ENCODE data around the gene EPG5. TPM values are rescaled to one million over a fixed set of nuclear protein-coding genes. Genes with fewer than 3 reads are reported as not detected.

Gene EPG5, protein sequence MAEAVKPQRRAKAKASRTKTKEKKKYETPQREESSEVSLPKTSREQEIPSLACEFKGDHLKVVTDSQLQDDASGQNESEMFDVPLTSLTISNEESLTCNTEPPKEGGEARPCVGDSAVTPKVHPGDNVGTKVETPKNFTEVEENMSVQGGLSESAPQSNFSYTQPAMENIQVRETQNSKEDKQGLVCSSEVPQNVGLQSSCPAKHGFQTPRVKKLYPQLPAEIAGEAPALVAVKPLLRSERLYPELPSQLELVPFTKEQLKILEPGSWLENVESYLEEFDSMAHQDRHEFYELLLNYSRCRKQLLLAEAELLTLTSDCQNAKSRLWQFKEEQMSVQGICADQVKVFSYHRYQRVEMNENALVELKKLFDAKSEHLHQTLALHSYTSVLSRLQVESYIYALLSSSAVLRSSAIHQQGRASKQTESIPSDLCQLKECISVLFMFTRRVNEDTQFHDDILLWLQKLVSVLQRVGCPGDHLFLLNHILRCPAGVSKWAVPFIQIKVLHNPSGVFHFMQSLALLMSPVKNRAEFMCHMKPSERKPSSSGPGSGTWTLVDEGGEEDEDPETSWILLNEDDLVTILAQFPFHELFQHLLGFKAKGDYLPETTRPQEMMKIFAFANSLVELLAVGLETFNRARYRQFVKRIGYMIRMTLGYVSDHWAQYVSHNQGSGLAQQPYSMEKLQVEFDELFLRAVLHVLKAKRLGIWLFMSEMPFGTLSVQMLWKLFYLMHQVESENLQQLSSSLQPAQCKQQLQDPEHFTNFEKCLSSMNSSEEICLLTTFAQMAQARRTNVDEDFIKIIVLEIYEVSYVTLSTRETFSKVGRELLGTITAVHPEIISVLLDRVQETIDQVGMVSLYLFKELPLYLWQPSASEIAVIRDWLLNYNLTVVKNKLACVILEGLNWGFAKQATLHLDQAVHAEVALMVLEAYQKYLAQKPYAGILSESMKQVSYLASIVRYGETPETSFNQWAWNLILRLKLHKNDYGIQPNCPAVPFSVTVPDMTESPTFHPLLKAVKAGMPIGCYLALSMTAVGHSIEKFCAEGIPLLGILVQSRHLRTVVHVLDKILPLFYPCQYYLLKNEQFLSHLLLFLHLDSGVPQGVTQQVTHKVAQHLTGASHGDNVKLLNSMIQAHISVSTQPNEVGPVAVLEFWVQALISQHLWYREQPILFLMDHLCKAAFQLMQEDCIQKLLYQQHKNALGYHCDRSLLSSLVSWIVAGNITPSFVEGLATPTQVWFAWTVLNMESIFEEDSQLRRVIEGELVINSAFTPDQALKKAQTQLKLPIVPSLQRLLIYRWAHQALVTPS (N-terminal part only)
- 38.5 TPM for total RNA-seq
- long read RNA-seq, partial matches to known transcripts, result 4 of 11 reads
- long read RNA-seq, other reads (novel, unspliced or antisense), result 7 of 11 reads

DNA sequence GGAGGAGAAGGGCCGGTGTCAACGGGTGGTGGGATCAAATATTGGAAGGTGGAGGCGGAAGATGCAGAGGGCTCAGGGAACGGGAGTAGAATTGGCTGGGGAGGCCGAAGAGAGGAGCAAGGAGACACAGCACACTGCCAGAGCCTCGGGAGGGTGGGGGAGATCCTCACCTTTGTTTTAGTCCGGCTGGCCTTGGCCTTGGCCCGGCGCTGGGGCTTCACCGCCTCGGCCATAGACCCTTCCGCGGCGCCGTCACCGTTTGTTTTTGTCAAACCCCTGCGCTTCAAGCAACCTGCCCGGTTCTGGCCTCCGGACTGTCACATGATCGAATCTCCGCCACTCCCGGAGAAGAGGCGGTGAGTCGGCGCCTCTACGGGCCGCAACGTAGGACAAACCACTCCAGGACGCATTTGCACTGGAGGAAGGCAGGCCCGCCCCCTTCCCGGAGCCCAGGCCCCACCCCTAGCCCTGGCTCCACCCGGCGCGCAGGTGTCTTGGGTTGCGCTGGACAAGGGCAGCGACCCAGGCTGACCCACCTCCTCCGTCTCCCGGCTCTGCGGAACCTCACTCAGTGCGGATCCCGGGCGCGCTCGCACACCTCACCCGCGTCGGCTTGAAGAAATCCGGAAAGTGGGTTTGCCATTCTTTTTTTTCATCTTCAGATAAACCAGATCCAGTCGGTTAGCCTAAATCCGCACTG is at the start of gene EPG5:
TSS of gene EPG5 (minus strand) at position 323 of the 700 bp plus-strand sequence. CDS start at position 233, 90 bp downstream.
- Histone ChIP-seq H3K4me3 (peak within 1 kb of the TSS; percentile 78), H3K27me3 (no peaks in the 10 kb centered on the region), H3K9me3 (no peaks in the 10 kb centered on the region), H3K27ac (peak within 1 kb of the TSS; percentile 81), H3K36me3 (no peaks in the 10 kb centered on the region), H3K4me1 (peaks cover 27% of the 10 kb centered on the region)
- DNase-seq (peak; percentile 98), ATAC-seq (peak; percentile 100)
- TF ChIP-seq, protein P1, sequence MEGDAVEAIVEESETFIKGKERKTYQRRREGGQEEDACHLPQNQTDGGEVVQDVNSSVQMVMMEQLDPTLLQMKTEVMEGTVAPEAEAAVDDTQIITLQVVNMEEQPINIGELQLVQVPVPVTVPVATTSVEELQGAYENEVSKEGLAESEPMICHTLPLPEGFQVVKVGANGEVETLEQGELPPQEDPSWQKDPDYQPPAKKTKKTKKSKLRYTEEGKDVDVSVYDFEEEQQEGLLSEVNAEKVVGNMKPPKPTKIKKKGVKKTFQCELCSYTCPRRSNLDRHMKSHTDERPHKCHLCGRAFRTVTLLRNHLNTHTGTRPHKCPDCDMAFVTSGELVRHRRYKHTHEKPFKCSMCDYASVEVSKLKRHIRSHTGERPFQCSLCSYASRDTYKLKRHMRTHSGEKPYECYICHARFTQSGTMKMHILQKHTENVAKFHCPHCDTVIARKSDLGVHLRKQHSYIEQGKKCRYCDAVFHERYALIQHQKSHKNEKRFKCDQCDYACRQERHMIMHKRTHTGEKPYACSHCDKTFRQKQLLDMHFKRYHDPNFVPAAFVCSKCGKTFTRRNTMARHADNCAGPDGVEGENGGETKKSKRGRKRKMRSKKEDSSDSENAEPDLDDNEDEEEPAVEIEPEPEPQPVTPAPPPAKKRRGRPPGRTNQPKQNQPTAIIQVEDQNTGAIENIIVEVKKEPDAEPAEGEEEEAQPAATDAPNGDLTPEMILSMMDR (IDR thresholded peaks at IDR 0.05), result no peak
- intact Hi-C loops (cut with DNase I), result no loop called here

DNA sequence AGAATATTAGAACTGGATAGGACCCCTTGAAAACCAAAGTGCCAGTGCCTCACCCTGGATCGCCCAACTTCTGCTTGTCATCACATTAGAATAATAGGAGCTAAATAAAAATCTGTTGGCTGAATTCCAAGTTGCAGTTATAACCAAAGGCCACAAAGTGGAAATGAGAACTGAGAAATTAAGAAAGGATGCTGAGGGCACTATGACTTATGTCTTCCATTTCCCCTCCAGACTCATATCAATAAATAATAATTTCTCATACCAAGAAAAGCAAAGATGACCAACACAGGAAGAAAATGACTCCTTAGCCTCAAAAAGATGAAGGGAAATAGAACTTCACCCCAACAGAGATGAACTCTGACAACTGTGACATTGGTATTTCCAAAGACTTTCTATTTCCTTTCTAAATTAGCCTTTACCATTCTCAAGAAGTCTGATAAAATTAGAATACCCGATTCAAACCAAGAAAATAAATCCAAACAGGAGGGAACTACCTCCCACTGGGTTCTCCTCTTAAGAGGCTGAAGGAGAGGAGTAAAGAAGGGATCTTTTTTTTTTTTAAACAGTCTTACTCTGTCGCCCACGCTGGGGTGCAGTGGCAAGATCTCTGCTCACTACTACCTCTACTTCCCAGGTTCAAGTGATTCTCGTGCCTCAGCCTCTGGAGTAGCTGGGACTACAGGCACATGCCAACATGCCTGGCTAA is 46.5 kb upstream of the EPG5 start:
- intact Hi-C loops (cut with DNase I), result no loop called here
- TF ChIP-seq, protein P1 (IDR thresholded peaks at IDR 0.05), result no peak
- H3K4me1 ChIP-seq, result peaks cover 4% of the 10 kb centered on the region
- no peaks in the 10 kb centered on the region for H3K9me3 ChIP-seq
- H3K27ac ChIP-seq, result no peak overlapping the region
- no peak overlapping the region for H3K4me3 ChIP-seq
- no peaks in the 10 kb centered on the region for H3K27me3 ChIP-seq
- ATAC-seq (no peak), DNase-seq (no peak)
- H3K36me3 ChIP-seq, result no peaks in the 10 kb centered on the region

DNA sequence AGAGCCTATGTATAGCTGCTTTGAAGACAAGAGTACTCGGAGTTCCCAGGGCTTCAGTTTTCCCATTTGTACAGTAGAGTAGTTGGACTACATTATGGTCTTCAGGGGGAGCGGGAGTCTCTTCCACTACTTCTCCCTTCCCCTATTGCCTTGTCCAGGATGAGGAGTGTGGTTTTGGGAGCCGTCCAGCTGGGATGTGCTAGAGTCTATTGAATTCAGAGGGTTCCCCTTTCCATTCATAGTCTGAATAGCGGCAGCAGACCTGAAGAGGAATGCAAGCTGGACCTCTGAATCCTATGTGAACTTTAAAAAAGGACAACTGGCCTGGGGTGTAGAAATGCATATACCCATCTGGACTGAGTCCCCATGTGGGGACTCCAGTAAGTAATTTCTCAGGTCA is 43.5 kb upstream of the EPG5 start:
- Histone ChIP-seq H3K27me3 (no peaks in the 10 kb centered on the region), H3K36me3 (no peaks in the 10 kb centered on the region), H3K9me3 (no peaks in the 10 kb centered on the region), H3K4me1 (peaks cover 4% of the 10 kb centered on the region), H3K27ac (no peak overlapping the region), H3K4me3 (no peak overlapping the region)
- intact Hi-C loops (cut with DNase I), result no loop called here
- DNase-seq, result no peak
- peak; percentile 12 for ATAC-seq
- TF ChIP-seq, protein P1 (IDR thresholded peaks at IDR 0.05), result no peak

- H3K4me3 ChIP-seq, result no peak overlapping the region
- no peak for DNase-seq
- peaks cover 4% of the 10 kb centered on the region for H3K4me1 ChIP-seq
- TF ChIP-seq, protein P1 (IDR thresholded peaks at IDR 0.05), result no peak
- no peak for ATAC-seq
- intact Hi-C loops (cut with DNase I), result no loop called here
- no peaks in the 10 kb centered on the region for H3K36me3 ChIP-seq
- H3K9me3 ChIP-seq, result no peaks in the 10 kb centered on the region
- H3K27ac ChIP-seq, result no peak overlapping the region
- H3K27me3 ChIP-seq, result no peaks in the 10 kb centered on the region
Measured at GRCh38 chr18:46010050-46010449, 42.9 kb upstream of the EPG5 start.
